IPS-18c (cell line): Measurements from ENCODE around the gene TNK1.
"Not testable (repeated sequence)": the region's sequence is repeated elsewhere in the genome, so short reads cannot be mapped to it uniquely, and the experiment has no call there.

Experiments
- H3K4me3 ChIP-seq: 2 replicates; pipeline ENCODE4 v1.7.0; 2013; ENCODE audit warnings: low read depth, mild to moderate bottlenecking, low read length, moderate library complexity; ENCODE audit not compliant: insufficient read depth
- H3K9me3 ChIP-seq: one replicate; pipeline ENCODE4 v1.6.1; 2013; ENCODE audit warnings: mild to moderate bottlenecking, low read length, moderate library complexity; ENCODE audit not compliant: control insufficient read depth, insufficient read depth

The TNK1 gene

DNA sequence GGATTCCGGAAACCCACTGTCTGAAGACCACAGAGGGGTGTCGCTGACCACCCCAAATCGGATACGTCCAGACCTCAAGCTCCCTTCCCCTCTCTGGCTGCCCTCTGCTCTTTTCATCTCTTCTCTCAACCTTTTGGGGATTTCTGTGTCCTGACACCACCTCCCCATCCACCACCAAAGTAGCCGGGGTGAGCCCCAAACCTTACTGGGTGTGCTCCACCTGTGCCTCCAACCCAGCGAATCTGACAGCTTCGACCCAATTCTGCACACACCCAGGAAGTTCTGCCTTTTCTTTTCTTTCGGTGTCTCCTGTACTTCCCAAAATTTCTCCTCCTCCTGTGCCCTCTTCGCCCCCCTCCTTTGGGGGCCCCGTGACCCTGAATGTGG, 28.4 kb upstream of the TNK1 start:
- Histone ChIP-seq H3K4me3 (peak overlapping the region; percentile 87), H3K9me3 (peaks cover 2% of the 10 kb centered on the region)

GRCh38 chr17:7352910-7353635, 27.8 kb upstream of the TNK1 start:
- Histone ChIP-seq H3K4me3 (peak overlapping the region; percentile 87; the same call in 1 of the 2 replicates), H3K9me3 (peaks cover 2% of the 10 kb centered on the region)

GRCh38 chr17:7354262-7354843, 26.5 kb upstream of the TNK1 start:
- Histone ChIP-seq H3K4me3 (no peak overlapping the region), H3K9me3 (no peaks in the 10 kb centered on the region)

DNA sequence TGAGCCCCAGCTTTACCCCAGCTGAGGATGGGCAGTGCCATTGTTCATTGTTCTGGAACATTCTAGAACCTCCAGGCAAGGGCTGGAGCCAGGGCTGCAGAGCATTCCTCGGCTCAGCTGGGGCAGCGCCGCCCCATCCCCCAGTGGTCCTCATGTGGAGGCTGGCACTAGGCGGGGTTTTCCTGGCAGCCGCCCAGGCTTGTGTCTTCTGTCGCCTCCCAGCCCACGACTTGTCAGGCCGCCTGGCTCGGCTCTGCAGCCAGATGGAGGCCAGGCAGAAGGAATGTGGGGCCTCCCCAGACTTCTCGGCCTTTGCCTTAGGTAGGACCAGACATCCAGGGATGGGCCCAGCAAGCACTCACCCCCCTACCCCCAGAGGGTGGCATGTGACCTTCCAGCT, 25.8 kb upstream of the TNK1 start, which contains the start of gene TMEM95:
TSS of gene TMEM95 (plus strand) at position 104 of the 400 bp plus-strand sequence. CDS start at position 153, 49 bp downstream.
- Histone ChIP-seq H3K4me3 (no peak within 1 kb of the TSS), H3K9me3 (no peaks in the 10 kb centered on the region)

DNA sequence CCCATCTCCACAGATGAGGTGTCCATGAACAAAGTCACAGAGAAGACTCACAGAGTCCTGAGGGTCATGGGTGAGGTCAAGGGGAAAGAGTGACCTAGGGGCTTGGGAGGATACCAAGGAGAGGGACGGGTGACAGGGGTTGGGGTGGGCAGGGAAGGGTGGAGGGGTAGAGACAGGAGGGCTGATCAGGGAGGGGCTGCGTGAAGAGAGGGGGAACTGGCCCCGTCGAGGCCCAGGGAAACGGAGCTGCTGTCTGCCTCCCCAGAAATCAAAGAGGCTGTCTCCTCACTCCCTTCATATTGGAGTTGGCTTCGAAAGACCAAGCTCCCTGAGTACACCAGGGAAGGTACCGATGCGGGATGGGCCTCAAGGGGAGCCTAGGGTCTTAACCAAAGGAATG, 25.3 kb upstream of the TNK1 start:
- no peaks in the 10 kb centered on the region for H3K9me3 ChIP-seq
- H3K4me3 ChIP-seq: no peak overlapping the region

- no peaks in the 10 kb centered on the region for H3K9me3 ChIP-seq
- peak overlapping the region; percentile 21; the same call in 1 of the 2 replicates for H3K4me3 ChIP-seq
These were observed 24.8 kb upstream of the TNK1 start for GRCh38 chr17:7356072-7356549.

DNA sequence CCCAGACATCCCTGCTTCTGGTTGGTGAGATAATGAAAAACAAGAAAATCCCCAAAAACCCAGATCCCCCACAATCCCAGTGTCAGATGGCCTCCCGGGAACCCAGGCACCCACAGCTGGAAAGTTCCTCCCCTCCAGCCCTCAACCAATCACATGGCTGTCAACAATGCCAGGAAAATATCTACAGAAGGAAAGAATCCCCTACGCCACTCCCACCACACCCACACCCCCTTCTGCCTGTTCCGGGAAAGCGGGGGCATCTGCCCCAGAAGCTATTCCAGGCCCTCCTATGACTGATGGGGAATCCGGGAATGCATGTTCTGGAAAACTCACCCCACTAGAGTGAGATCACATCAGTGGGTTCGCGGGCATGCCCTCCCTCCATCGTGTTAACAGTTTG, 24.1 kb upstream of the TNK1 start:
- Histone ChIP-seq H3K9me3 (no peaks in the 10 kb centered on the region), H3K4me3 (no peak overlapping the region)

- no peaks in the 10 kb centered on the region for H3K9me3 ChIP-seq
- H3K4me3 ChIP-seq: no peak overlapping the region
These were observed 23.5 kb upstream of the TNK1 start for GRCh38 chr17:7357381-7357780.

DNA sequence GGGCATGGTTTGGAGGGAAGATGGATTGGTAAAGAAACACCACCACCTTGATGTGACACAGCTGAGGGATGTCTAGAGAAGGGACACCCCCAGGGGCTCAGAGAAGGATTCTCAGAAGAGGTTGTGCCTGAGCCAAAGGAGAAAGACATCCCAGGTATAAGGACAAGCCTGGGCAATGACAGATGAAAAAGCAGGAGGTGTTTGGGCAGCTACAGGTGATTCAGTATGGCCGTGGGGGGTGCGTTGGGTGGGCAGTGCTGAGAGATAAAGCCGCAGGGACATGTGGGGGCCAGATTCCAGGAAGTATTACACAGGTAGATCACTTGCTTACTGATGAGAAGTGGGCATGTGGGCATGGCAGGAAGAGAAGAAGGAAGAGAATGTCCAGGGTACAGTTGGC, 19.0 kb upstream of the TNK1 start:
- no peak overlapping the region for H3K4me3 ChIP-seq
- no peaks in the 10 kb centered on the region for H3K9me3 ChIP-seq

- Histone ChIP-seq H3K9me3 (no peaks in the 10 kb centered on the region), H3K4me3 (no peak overlapping the region)
These were observed 17.6 kb upstream of the TNK1 start for GRCh38 chr17:7363311-7363710.

GRCh38 chr17:7365963-7366362, 14.9 kb upstream of the TNK1 start:
- not testable (repeated sequence) for H3K4me3 ChIP-seq, H3K9me3 ChIP-seq

- Histone ChIP-seq H3K4me3 (no peak overlapping the region), H3K9me3 (no peaks in the 10 kb centered on the region)
These were observed 13.8 kb upstream of the TNK1 start for GRCh38 chr17:7367083-7367482.

DNA sequence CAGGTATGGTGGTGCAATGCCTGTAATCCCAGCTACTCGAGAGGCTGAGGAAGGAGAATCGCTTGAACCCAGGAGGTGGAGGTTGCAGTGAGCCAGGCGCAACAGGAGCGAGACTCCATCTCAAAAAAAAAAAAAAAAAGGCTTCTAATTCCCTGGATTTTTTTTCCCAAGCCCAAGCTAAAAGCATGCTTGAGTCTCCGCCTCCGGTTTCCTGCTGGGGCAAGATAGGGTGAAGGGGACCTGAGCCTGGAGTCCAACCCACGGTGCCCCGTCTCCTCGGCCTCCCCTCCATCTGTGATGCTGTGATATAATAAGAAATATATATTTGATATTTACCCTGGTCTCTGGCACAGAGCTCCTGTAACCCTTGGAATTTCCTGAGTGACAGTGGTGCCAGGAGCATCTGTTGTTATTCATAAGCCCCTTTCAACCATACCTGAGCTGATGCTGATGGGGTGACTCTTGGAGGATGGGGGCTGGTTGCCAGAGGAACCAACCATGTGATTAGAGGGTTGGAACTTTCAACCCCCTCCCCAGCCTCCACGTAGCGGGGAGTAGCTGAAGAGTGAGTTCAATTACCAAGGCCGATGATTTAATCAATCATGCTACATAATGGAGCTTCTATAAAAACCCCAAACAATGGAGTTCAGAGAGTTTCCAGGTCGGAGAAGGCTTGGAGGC, 12.8 kb upstream of the TNK1 start:
- Histone ChIP-seq H3K9me3 (no peaks in the 10 kb centered on the region), H3K4me3 (no peak overlapping the region)

DNA sequence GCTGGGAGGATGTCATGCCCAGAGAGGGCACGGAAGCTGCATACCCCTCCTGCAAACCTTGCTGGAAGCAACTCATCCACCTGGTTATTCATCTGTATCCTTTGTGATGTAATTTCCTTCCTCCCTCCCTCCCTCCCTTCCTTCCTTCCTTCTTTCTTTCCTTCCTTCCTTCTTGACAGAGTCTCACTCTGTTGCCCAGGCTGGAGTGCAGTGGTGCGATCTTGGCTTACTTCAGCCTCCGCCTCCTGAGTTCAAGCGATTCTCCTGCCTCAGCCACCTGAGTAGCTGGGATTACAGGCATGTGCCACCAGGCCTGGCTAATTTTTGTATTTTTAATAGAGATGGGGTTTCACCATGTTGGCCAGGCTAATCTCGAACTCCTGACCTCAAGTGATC, 12.3 kb upstream of the TNK1 start:
- H3K9me3 ChIP-seq, H3K4me3 ChIP-seq: not testable (repeated sequence)

DNA sequence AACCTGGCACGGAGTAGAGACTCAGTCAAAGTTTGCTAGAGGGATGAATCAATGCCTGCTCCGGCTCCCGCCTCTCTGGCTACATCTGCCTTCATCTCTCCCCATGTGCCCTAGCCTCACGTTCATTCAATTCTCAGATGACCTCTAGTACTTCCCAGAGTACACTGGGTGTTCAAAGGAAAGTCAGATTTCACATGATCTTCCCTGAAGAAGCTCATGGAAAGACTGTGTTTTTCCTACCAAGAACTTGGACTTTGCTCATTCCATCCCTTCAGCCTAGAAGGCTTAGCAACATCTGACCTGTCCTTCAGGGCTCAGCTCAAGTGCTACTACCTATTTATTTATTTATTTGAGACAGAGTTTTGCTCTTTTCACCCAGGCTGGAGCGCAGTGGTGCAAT, 11.1 kb upstream of the TNK1 start:
- no peaks in the 10 kb centered on the region for H3K9me3 ChIP-seq

GRCh38 chr17:7370853-7371252, 10.0 kb upstream of the TNK1 start:
- Histone ChIP-seq H3K4me3 (no peak overlapping the region), H3K9me3 (no peaks in the 10 kb centered on the region)

More for the DNA sequence above, 11.1 kb upstream of the TNK1 start:
- H3K4me3 ChIP-seq: no peak overlapping the region

DNA sequence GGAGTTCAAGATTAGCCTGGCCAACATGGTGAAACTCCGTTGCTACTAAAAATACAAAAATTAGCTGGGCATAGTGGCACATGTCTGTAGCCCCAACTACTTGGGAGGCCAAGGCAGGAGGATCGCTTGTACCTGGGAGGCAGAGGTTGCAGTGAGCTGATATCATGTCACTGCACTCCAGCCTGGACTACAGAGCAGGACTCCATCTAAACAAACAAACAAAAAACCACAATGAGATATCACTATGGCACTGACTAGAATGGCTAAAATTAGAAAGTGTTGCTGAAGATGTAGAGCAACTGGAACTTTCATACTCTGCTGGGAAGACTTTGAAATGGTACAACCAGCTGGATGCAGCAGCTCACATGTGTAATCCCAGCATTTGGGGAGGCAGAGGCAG, 6.5 kb upstream of the TNK1 start:
- Histone ChIP-seq H3K9me3 (no peaks in the 10 kb centered on the region), H3K4me3 (no peak overlapping the region)

GRCh38 chr17:7379134-7379533, 1.8 kb upstream of the TNK1 start:
- Histone ChIP-seq H3K4me3 (no peak overlapping the region), H3K9me3 (peaks cover 4% of the 10 kb centered on the region)
